Right lobe of liver (tissue), 6 donors: Measurements from ENCODE around the gene NCOA1. TPM values are rescaled to one million over a fixed set of nuclear protein-coding genes. Genes with fewer than 3 reads are reported as not detected.

Experiments
- ATAC-seq, 4 donors: fragments of 200-7000 bp; cut with Tn5 transposase; one replicate each; pipeline ENCODE4 v1.9.1; 2020; ENCODE audit warnings: mild to moderate bottlenecking in 4 of 4, moderate library complexity in 4 of 4
- DNase-seq, 3 donors: peaks; one replicate each; pipeline ENCODE4 v3.0.0-alpha.2; 2020
- H3K27ac ChIP-seq, 3 donors: fragments of 200-600 bp; one replicate each; pipeline ENCODE4 v1.8.0; 2022
- H3K27me3 ChIP-seq, 2 donors: fragments of 200-600 bp; one replicate each; pipeline ENCODE4 v1.8.0; 2022
- H3K36me3 ChIP-seq, 4 donors: fragments of 200-600 bp; sonication (generic) in 1 of 4; one replicate each; pipeline versions ENCODE4 v1.5.1 to v1.8.0; 2017 to 2022; ENCODE audit warnings: control low read depth in 1 of 4
- H3K4me1 ChIP-seq, 4 donors: fragments of 200-600 bp; sonication (generic) in 1 of 4; one replicate each; pipeline versions ENCODE4 v1.5.1 to v1.8.0; 2017 to 2022; ENCODE audit warnings: control low read depth in 1 of 4
- H3K4me3 ChIP-seq, 3 donors: fragments of 200-600 bp; one replicate each; pipeline ENCODE4 v1.8.0; 2022
- H3K9me3 ChIP-seq, 4 donors: fragments of 200-600 bp; sonication (generic) in 1 of 4; one replicate each; pipeline versions ENCODE4 v1.5.1 to v1.8.0; 2017 to 2022; ENCODE audit warnings: control low read depth in 1 of 4
- CTCF ChIP-seq, 4 donors: fragments of 200-600 bp in 3 of 4; fragments of 450-650 bp in 1 of 4; IDR thresholded peaks; one replicate each; pipeline versions ENCODE4 v1.5.1 to v1.8.0; 2016 to 2022; ENCODE audit warnings: antibody characterized with exemption in 4 of 4, mild to moderate bottlenecking in 2 of 4
- POLR2A ChIP-seq: fragments of 450-650 bp; IDR thresholded peaks from one replicate; pipeline ENCODE4 v1.6.1; 2017; ENCODE audit warnings: antibody characterized with exemption, mild to moderate bottlenecking
- WGBS: methylation state at CpG from one replicate; pipeline ENCODE4 v1.1.6; 2018; ENCODE audit warnings: low coverage, low lambda C conversion rate; ENCODE audit not compliant: insufficient coverage; ENCODE audit errors: missing lambda C conversion rate; 5-methylcytosine and 5-hydroxymethylcytosine counted together
- intact Hi-C, 2 donors: fragments of 100-400 bp; cut with DNase I; formaldehyde crosslinking; loops; one replicate each; pipeline versions ENCODE4 v1.11.2 to v1.14.1; 2022
- total RNA-seq, 6 experiments: library from RNA; depleted of rRNA in 2 of 6; stranded (reverse); fragments of >200 nt in 2 of 6; fragmentation: NEBNext Ultra II Directional in 3 of 6; extraction: Animal tissue kit (Norgen Biotek cat#: 25700) in 3 of 6; gene quantifications; one replicate each; pipeline versions ENCODE4 v1.1.0 to v1.2.4, GENCODE V29; 2016 to 2023
- donor health status: DM: no; HTN: yes; CAD: no.
- donor health status: DM: no; HTN: no; CAD: no.
- donor health status: DM: no; HTN: no; CAD: no.
- donor health status: DM: no; HTN: yes; CAD: no.
- donor health status: DM: no; HTN: yes; CAD: no.

NCOA1 gene
- total RNA-seq, 6 experiments from 2014 or later = 13.5 to 18.9 (median 16.4) TPM

- peaks cover 0 to 9% (median 3%) of the 10 kb centered on the region in 4 donors for H3K36me3 ChIP-seq
- intact Hi-C loops = no loop called here
- no peaks in the 10 kb centered on the region for H3K27me3 ChIP-seq
- WGBS = 69% methylated on average over 3 of the region's 3 CpGs
- TF ChIP-seq CTCF (IDR thresholded peaks at IDR 0.05) (no peak), POLR2A (no peak)
- no peak overlapping the region for H3K27ac ChIP-seq
- no peak for ATAC-seq
- no peaks in the 10 kb centered on the region for H3K9me3 ChIP-seq
- H3K4me1 ChIP-seq = peaks cover 0 to 12% (median 2%) of the 10 kb centered on the region in 4 donors
- DNase-seq = no peak
- H3K4me3 ChIP-seq = no peak overlapping the region
These were observed 234.9 kb downstream of the NCOA1 start for GRCh38 chr2:24725956-24726355.

GRCh38 chr2:24730481-24730880, 239.4 kb downstream of the NCOA1 start:
- Histone ChIP-seq H3K4me3 (no peak overlapping the region), H3K4me1 (no peaks in the 10 kb centered on the region), H3K27me3 (no peaks in the 10 kb centered on the region), H3K9me3 (no peaks in the 10 kb centered on the region), H3K27ac (no peak overlapping the region), H3K36me3 (peaks cover 0 to 9% (median 3%) of the 10 kb centered on the region in 4 donors)
- no peak for ATAC-seq
- DNase-seq = no peak
- WGBS = 93% methylated on average over 6 of the region's 7 CpGs
- intact Hi-C loops = no loop called here
- TF ChIP-seq CTCF (IDR thresholded peaks at IDR 0.05) (no peak), POLR2A (no peak)

GRCh38 chr2:24731040-24731439, 240.0 kb downstream of the NCOA1 start:
- H3K4me3 ChIP-seq = no peak overlapping the region
- ATAC-seq (no peak), DNase-seq (no peak)
- no peaks in the 10 kb centered on the region for H3K27me3 ChIP-seq
- no peaks in the 10 kb centered on the region for H3K9me3 ChIP-seq
- peaks cover 0 to 9% (median 3%) of the 10 kb centered on the region in 4 donors for H3K36me3 ChIP-seq
- H3K4me1 ChIP-seq = no peaks in the 10 kb centered on the region
- H3K27ac ChIP-seq = no peak overlapping the region
- intact Hi-C loops = no loop called here
- TF ChIP-seq POLR2A (no peak), CTCF (IDR thresholded peaks at IDR 0.05) (no peak)

- no peak for ATAC-seq
- 100% methylated on average over 1 of the region's 1 CpG for WGBS
- Histone ChIP-seq H3K4me1 (no peaks in the 10 kb centered on the region), H3K27me3 (no peaks in the 10 kb centered on the region), H3K4me3 (no peak overlapping the region), H3K27ac (no peak overlapping the region), H3K36me3 (peaks cover 0 to 9% (median 3%) of the 10 kb centered on the region in 4 donors), H3K9me3 (no peaks in the 10 kb centered on the region)
- intact Hi-C loops = no loop called here
- no peak for DNase-seq
- TF ChIP-seq CTCF (IDR thresholded peaks at IDR 0.05) (no peak), POLR2A (no peak)
These were observed 240.9 kb downstream of the NCOA1 start for GRCh38 chr2:24731923-24732322.

- H3K36me3 ChIP-seq = peaks cover 0 to 4% (median under 1%) of the 10 kb centered on the region in 4 donors
- H3K4me3 ChIP-seq = no peak overlapping the region
- H3K27me3 ChIP-seq = no peaks in the 10 kb centered on the region
- DNase-seq (no peak), ATAC-seq (no peak)
- intact Hi-C loops = no loop called here
- 100% methylated on average over 2 of the region's 2 CpGs for WGBS
- no peaks in the 10 kb centered on the region for H3K4me1 ChIP-seq
- H3K9me3 ChIP-seq = no peaks in the 10 kb centered on the region
- no peak overlapping the region for H3K27ac ChIP-seq
- no peak for TF ChIP-seq POLR2A
- TF ChIP-seq CTCF (IDR thresholded peaks at IDR 0.05) = no peak
These were observed 243.7 kb downstream of the NCOA1 start for GRCh38 chr2:24734741-24735140.
